HUDEP-2 (cell line): ENCODE measurements around the gene TNFAIP8L1.

Source experiments
- DNase-seq, 76 experiments: peaks; one replicate each; lab custom pipeline; 2025; ENCODE audit not compliant: unreplicated experiment in 76 of 76; lab: John Stamatoyannopoulos, UW

The TNFAIP8L1 gene

DNA sequence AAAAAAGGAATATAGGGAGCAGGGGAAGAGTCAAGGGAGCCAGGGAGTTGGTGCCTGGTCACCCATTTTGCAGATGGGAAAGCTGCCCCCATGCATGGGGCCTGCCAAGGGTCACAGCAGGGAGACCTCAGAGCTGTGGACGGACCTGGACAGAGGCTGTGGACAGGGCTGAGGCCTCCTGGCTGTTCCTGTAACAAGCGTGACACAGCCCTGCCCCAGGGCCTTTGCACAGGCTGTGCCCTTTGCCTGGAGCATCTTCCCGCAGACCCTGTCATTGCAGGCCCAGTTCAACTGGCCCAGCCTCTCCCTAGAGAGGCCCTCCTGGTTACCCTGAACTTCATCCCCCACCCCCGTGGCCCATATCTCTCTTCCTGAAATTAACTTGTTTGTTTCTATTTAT, 6.4 kb downstream of the TNFAIP8L1 start:
- no peak for DNase-seq

DNA sequence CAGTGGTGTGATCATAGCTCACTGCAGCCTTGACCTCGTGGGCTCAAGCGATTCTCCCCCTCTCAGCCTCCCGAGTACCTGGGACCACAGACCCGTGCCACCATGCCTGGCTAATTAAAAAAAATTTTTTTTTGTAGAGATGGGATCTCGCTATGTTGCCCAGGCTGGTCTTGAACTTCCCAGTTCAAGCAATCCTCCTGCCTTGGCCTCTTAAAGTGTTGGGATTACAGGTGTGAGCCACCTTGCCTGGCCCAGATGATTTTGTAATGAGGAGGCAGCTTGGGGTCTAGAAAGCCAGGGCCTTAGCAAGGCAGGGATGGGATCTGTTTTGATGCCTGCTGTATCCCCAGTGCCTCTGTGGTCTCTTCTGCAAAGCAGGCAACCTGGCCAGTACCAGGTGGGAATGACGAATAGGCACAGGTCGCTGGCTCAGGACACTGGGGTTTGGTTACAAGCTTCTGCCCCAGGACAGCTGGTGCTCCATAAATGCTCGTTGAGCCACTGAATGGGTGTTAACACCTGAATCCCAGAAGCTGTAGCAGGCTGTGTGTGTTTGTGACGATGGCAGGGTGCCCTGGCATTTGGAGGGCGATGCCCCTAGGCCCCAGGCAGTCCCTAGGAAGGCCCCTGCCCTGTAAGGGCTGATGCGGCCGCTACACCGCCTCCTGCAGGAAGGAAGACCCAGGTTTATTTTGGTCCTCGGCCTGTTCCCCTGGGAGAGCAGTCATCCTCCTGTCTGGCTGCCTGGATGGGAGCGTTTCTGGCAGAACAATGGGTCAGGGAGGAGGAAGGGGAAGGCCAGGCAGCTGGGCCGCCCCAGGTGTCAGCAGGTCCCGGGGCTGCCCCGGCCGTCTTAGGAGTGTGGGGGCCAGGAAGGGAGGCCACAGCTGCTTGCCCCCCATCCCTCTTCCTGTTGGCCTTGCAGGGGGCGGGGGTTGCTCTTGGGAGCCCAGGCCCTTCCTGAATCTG, 8.6 kb downstream of the TNFAIP8L1 start:
- DNase-seq = no peak

DNA sequence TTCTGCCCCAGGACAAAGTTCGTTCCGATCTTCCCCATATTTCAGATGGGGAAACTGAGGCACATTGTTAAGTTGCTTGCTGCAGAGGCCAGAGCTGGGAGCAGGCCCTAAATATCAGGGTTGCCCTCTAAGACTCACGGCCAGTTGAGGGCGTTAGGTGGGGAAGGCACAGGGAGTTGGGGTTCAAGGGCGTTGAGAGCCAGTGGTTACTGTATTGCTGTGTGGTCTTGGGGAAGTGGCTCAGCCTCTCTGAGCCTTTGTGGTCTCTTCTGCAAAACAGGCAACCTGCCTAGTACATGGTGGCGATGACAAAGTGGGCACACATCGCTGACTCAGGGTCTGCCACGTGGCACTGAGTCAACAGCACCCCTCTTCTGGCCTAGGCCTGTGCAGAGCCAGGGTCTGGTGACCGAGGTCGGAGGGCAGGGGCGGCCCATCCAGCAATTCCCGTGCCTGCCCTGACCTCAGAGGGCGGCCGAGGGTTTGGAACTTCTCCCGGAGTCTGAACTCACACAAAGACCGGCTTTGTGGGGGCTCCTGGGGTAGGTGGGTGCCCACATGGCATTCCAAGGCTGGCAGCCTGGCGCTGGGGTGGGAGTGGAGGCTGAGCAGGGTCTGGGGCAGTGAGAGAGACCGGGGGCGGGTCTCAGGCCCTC, 10.2 kb downstream of the TNFAIP8L1 start:
- DNase-seq = no peak

DNA sequence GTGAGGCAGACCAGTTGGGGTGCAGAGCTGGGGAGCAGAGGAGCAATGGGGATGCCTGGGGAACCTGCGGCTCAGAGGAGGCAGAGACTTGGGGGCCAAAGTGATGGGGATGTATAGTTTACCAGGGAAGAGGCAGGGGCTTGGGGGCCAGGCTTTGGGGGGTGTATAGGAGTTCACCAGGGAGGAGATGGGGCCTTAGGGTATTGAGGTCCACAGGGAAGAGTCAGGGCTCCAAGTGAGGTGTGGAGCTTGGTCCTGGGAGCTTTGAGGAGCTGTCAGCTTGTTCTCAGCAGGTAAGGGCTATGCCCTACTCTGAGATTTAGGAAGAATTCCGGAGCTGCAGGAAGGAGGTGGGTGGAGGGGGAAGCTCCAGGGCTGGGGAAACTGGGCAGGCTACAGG, 10.8 kb downstream of the TNFAIP8L1 start:
- no peak for DNase-seq

DNA sequence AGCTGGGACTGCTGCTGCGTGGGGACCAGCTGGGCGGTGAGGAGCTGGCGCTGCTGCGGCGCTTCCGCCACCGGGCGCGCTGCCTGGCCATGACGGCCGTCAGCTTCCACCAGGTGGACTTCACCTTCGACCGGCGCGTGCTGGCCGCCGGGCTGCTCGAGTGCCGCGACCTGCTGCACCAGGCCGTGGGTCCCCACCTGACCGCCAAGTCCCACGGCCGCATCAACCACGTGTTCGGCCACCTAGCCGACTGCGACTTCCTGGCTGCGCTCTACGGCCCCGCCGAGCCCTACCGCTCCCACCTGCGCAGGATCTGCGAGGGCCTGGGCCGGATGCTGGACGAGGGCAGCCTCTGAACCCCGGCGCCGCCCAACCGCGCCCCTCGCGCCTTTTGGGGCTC, 12.8 kb downstream of the TNFAIP8L1 start:
- DNase-seq = no peak

DNA sequence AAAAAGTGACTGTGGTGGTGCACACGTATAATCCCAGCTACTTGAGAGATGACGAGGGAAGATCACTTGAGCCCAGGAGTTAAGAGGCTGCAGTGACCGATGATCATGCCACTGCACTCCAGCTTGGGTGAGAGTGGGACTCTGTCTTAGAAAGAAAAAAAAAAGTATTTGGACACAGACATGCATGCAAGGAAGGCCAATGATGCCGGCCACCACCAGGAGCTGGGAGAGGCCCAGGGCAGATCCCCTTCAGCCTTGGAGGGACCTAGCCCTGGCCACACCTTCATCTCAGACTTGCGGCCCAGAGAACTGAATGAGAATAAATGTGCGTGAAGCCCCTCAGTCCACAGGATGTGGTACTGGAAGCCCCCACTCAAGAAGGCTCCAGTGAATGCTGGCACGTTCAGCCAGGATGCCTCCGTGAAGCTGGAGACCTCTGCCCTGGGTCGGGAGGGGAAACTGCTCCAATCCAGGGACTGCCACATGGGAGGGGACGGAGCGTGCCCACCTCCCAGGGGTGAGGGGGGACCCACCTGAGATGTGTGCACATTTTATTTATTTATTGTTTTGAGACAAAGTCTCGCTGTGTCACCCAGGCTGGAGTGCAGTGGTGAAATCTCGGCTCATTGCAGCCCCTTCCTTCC, 14.6 kb downstream of the TNFAIP8L1 start:
- DNase-seq = no peak

DNA sequence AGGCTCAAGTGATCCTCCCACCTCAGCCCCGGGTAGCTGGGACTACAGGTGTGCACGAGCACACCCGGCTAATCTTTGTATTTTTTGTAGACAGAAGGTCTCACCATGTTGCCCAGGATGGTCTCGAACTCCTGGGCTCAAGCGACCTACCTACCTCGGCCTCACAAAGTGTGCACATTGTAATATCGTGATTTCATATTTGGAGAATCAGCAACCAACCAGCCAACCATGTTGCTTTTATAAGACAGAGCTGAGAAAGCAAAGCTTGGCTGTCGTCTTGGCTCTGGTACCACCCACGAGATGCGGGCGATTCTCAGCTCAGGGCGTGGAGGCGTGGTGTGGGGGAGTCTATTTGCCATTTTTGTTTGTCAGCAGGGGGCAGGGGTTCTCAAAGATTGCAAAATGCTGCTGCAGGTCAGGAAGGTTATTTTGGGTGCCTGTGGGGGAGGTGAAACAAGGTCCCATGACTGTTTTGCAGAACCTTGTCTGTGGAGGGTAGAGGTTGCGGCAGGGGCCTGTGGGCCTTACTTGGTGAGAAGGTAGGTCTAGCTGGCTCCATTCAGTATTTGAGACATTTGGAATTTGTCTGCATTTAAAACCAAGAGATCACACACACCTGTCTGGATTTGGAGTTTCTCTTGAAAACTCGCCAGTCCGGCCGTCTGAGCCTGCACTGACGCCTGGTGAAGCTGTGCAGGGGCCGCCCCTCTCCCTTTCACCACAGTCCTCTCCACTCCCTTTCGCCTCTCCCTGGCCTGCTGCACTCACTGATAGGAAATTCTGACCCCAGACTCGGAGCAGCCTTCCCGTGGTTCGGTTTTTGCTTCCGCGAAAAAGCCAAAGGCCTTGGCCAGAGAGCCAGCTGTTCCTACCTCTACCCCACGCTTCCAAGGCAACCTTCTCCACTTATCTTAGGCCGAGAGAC, 15.4 kb downstream of the TNFAIP8L1 start:
- DNase-seq = peak in 33 of 76 experiments; percentile 9 to 65 (median 30)

DNA sequence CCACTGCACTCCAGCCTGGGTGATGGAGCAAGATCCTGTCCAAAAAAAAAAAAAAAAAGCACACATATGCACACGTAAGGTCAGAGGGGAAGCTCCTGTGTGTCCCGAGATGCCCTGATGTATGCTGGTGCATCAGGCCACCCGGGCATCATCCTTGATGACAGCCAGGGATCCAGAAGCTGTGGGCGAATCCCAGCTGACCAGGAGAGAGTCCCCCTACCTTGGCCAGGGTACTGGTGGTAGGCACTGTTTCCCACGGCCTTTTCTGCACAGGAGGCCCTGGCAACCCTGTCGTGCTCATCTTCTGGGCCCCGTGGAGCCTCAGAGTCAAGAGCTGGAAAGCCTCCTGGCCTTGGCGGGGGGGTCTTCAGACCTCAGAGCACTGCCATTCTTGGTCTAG, 16.8 kb downstream of the TNFAIP8L1 start:
- DNase-seq = no peak

DNA sequence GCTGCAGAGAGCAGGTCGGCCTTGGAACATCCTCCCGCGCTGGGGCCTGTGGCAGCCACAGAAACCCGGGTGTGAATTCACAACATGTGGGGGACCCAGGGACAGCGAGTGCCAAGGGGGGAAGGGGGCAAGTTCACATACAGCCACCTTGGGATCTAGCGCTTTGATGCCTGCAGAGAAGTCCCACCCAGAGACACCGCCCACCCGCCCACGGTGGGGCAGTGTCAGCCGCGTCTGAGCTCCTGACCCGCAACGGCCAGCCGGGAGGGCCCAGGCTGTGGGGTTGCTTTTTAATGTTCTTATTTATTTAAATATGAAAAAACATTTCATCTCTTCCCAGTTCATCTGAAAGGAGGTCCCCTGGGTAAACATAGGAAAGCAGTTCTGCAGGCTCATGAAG, 17.9 kb downstream of the TNFAIP8L1 start:
- peak in 20 of 76 experiments; percentile 11 to 40 (median 24) for DNase-seq

DNA sequence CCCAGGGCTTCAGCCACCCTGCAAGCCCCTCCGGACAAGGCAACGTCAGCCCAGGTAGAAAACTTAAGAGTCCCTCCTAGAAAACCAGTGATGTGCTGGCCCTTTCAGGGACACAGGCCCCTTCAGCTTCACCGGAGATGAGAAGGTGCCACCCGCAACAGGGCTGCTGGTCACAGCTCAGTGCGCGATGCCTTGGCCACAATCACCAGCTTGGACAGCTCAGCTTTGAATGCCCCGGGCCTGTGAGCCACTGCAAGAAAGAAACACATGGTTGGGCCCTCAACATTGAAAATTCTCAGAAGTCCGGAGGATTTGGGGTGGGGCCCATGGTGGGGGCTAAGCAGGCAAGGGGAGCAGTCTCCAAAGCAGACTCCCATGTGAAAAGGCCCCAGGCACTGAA, 18.5 kb downstream of the TNFAIP8L1 start:
- no peak for DNase-seq

DNA sequence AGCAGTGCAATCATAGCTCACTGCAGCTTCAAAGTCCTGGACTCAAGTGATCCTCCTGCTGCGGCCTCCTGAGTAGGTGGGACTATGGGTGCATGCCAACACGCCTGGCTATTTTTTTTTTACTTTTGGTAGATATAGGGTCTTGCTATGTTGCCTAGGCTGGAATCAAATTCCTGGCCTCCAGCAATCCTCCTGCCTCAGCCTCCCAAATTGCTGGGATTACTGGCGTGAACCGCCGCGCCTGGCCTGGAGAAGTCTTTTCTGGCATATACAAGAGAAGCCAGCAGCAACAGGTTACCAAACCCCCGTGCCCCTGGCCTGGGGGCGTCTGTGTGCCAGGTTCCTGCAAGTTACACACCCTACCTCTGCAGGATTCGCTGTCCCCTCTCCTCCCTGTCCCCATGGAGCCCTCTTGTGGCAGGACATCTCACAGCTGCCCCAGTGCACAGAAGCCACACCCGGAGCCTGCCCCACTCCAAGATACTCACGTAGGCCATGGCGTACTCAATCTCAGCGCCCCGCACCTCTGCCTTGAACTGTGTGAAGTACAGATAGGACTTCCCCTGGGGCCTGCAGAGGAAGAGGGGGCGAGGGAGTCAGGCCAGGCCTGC, 21.0 kb downstream of the TNFAIP8L1 start:
- DNase-seq = peak in 62 of 76 experiments; percentile 25 to 84 (median 66)

DNA sequence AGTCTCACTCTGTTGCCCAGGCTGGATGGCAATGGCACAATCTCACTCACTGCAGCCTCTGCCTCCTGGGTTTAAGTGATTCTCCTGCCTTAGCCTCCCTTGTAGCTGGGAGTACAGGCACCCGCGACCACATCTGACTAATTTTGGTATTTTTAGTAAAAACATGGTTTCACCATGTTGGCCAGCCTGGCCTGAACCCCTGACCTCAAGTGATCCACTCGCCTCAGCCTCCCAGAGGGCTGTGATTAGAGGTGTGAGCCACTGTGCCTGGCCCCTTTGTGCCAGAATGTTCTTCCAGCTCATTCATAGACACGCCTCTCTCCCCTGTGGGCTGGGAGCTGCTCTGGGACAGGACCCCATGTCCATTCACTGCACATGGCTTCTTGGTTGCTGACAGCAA, 21.7 kb downstream of the TNFAIP8L1 start:
- no peak for DNase-seq

DNA sequence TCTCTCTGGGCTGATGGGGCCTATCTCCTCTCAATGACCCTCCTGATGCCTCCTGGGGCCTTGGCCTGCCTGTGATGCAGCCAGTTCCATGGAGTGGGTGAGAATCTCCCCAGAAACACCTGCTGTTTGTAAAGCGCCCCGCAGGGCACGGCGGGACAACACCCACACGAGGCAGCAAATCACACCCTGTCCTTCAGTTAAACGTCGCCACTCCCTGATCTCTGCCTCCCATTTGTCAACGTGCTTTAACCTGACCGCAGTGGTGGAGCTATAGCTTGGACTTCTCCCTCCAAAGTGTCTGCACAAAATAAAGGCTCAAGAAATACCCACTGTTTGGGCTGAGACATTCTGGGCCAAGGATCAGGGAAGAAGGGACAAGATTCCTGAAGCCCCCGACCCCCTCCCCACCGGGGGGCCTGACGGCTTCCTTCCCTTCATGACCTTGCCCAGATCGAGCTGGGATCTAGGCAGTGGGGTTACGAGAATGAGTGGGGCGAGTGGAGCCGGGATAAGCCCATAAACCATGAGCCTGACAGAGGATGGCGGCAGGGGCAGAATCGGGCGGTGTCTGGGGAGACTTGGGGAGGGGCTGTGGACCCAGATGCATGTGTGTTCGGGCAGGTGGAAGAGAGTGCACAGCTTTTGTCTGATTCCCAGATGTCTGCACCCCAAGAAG, 22.8 kb downstream of the TNFAIP8L1 start:
- no peak for DNase-seq

DNA sequence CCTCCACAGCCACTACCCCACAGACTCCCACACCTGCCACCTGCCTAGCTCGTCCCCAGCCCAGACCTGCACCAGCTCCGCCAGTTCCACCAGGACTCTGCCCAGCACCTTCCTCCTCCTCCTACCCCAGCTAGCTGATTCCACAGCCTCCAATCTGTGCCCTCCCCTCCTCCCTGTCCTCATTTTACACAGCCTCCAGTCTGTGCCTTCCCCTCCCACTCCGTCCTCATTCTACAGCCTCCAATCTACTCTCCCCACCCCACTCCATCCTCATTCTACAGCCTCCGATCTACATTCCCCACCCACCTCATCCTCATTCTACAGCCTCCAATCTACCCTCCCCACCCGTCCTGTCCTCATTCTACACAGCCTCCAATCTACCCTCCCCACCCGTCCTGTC, 23.5 kb downstream of the TNFAIP8L1 start:
- DNase-seq = no peak

DNA sequence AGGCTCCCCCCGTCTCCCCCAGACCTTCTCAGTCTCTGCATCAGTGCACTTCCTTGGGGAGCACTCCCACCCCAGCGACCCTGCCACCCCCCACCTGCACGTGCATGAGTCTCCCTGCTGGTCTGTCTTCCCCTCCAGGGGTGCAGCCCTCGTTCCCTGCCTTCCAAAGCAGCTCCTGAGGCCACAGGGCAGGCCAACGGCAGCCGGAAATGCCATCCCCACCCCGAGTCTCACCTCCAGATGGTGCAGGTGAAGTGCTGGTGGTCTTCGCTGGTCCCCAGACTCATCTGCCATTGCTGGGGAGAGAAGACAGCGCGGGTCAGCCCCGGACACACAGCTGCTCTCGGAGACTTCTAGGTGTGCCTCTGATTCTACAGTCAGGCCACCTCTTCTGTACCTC, 25.3 kb downstream of the TNFAIP8L1 start:
- DNase-seq = no peak

DNA sequence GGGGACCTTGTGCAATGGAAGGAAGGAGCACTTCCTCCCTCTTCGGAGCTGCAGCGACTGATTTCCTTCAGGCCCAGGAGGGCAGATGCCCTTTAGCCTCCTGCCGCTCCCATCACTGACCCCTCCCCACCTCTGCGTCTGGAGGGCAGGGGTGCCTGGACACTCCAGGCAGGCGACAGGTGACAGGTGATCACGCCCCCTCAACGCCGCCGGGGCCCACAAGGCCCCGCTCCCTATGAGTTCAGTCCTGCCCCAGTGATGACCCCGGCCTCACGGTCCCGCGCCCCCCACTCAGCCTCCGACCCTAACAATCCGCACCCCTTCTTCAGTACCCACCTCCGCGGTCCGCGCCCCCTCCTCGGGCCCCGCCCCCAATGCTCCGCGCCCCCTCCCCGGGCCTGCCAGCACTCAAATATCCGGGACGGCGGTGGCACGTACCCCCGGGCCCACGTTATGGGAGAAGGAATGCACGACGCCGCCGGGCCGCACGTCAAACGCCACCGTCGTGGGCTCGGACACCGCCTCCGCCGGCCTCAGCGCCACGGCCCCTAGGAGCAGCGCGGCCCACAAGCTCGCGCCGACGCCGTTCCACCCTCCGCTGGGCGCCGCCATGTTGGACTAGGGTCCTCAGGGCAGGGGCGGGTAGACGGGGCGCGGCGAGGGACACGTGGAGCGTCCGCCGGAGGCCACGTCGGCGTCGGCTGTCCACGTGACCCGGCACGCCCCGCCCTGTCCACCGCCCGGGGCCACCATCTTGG, 30.6 kb downstream of the TNFAIP8L1 start, which contains the start of gene MYDGF:
Gene MYDGF (minus strand): TSS at position 620 of the 758 bp plus-strand sequence. CDS start 8 bp downstream, at position 612.
- peak in 73 of 76 experiments; percentile 53 to 98 (median 91) for DNase-seq

DNA sequence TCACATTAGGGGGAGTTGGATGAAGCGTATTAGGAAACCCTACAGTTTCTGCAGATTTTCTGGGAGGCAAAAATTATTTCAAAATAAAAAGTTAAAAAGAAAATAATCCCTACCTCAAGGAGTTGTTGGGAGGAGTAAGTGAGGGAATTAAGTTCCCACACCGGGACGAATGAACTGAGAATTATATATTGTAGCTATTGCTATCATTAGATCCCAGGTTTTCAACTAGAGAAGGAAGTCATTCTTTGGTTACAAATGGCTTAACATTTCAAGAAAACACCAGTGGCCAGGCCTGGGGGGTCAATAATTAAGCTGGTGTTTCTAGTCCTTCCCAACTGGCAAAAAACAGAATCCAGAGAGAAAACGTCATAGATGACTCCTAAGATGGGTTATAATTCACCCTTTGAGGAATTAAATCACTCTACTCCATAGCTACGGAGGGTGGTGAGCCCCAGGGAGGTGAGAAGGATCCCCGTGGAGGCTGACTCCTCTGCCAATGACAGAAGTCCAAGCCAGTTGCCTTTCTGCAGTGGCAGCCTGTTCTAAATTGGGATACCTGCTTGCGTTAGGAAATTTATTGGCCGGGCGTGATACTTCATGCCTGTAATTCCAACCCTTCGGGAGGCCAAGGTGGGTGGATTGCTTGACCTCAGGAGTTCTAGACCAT, 32.0 kb downstream of the TNFAIP8L1 start:
- DNase-seq = no peak

DNA sequence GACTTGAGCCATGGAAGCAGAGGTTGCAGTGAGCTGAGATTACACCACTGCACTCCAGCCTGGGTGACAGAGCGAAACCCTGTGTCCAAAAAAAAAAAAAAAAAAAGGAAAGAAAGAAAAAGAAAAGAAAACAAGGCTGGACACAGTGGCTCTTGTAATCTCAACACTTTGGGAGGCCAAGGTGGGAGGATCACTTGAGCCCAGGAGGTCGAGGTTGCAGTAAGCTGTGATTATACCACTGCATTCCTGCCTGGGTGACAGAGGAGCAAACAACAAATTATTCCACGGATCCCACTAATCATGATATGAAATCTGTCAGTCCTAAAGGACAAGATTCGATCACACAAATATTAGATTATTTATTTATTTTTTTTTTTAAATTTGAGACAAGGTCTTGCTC, 33.9 kb downstream of the TNFAIP8L1 start:
- no peak for DNase-seq
